GM21526 (cell line): ENCODE results near the gene BCL2L14.

Source experiments
- ATAC-seq: cut with Tn5 transposase; IDR thresholded peaks from one replicate; pipeline ENCODE4 v1.9.1; 2021; ENCODE audit warnings: moderate library complexity; ENCODE audit not compliant: unreplicated experiment, low FRiP score

The BCL2L14 gene, protein sequence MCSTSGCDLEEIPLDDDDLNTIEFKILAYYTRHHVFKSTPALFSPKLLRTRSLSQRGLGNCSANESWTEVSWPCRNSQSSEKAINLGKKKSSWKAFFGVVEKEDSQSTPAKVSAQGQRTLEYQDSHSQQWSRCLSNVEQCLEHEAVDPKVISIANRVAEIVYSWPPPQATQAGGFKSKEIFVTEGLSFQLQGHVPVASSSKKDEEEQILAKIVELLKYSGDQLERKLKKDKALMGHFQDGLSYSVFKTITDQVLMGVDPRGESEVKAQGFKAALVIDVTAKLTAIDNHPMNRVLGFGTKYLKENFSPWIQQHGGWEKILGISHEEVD

DNA sequence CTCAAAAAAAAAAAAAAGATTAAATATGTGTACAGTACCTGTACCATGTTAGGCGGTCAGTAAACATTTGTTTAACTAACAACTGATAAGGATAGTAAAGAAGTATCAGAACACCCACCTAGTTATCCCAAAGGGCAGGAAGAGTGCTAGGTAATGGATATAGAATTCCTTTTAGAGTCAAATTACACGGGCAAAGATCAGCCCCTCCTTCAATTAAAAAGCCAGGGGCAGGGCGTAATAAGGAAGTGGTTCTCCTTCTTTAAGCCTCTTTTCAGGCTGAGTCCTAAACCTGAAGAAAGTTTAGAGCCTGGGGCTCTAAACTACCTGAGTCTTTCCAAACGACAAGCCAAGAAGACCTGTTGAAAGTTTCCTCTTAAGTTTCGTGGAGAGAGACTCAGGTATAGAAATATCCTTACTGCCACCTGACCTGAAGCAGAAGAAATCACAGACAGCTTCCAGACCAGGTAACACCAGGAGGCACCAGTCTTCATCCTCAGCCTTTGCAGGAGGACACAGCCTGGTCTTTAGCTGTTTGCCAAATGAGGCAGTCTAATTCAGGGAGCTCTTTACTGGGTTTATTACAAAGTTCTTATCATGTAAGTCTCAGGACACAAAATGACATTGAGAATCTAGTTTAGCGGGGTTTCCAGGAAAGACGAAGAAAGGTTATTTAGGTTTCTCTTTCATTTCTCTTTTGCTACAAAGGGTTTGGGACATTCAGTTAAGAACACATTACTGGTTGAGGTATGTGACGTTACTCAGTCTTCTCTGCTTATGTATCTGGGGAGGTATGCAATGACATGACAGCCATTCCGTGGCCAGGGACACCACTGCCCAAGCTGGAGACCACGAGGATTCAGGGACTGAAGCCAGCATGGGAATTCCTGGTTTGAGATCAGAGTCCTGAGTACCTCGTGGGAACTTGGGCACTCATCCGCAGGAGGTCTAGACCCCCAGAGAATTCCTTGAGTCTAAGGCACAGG lies at the start of gene BCL2L14:
TSS of gene BCL2L14 (plus strand) at position 266 of the 983 bp plus-strand sequence. CDS start 8,367 bp downstream, outside the sequence.
- ATAC-seq = no peak

DNA sequence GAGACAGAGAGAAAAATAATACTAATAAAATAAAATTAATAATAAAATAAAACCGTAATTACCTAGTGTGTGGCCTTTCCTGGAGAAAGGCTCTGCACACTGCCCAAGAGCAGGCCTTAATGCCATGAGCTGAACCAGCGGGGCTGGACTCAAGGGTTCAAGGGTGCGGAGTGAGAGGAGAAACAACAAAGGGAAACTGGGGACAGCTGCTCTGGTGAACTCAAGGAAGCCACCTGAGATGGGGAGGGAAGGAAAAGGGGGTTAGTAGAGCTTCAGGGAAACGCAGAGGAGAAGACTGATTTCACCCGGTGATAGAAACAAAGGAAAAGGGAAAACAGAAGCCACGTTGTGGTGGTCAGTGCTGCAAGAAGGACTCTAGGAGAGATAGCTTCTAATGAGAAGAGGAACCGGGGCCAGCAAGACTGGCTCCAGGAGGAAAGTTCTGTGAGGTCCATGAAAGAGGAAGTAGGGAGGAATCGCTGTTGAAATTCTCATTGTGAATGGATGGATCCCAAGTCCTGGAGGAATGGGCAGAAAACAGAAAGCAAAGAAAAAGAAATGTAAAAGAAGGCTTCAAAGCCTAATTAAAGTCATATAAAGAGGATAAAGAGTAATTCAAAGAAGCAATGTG lies 48.3 kb upstream of the BCL2L14 start:
- ATAC-seq = no peak

DNA sequence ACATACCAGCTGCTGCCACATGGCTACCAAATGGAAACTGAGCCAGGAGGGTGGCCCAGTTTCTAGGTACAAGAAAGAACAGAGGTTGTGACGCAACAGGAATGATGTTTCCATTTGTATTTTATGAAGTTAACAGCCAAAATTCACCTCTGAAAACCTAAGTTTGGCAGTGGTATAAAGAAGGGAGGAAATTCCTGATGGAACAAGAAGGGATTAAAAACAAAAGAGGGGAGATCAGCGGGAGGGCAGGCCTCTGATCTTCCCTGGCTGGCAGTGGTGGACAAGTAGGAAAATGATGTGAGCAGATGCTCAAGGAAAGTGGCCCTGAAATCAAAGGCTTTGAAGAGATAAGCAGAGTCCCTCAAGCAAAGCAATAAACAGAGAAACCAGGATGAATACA lies 47.3 kb upstream of the BCL2L14 start:
- ATAC-seq = no peak

DNA sequence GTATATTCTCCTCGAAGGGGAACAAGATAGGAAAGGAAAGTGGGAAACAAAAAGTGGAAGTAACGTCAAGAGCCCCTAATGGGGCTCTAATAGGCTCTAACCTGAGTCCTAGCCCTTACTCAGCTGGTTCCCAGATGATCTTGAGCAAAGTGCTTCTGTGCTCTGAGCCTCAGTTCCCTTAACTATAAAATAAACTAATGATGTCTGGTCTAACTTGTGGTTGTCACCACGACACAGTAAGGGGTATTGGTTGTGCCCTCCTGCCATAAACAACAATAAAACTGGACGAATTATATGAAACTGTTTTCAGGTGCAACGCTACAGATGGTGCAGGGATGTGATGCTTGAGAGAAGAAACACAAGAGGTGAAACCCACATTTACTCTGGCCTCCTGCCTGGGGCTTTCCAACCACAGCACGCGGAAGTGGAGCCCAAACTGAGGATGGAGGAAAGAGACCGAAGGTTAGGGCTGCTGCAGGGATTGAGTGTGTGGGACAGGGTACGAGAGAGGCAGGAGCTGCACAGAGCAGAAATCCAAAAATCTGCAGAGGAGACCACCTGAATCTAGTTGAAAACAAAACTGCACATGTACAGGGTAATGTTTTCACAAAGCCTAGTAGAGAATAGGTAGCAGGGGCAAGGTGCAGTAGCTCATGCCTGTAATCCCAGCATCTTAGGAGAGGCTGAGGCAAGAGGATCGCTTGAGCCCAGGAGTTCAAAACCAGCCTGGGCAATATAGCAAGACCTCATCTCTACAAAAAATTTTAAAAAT lies 45.6 kb upstream of the BCL2L14 start:
- peak; percentile 75 for ATAC-seq

DNA sequence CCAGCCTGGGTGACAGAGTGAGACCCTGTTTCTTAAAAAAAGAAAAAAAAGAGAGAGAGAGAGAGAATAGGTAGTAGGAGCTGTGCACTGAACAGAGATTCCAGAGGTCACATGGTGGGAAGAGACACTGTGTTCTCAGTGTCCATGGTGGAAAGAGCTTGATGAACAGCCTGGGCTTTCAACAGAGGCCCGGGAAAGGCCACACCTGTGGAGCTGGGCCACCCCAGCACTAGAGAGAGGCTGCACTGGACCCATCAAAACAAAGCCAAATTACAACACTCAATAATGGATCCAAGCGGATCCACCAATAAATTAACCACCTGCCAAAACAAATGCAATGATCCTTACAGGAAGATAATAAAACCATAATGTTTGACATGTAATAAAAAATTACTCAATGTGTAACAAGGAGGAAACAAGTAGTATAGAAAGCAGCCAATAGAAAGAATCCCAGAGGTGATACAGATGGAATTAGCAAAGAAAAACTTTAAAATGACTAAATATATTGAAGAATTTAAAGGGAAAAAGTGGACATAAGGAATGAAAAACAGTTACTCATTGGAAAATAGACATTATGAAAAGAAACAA lies 44.8 kb upstream of the BCL2L14 start:
- no peak for ATAC-seq

DNA sequence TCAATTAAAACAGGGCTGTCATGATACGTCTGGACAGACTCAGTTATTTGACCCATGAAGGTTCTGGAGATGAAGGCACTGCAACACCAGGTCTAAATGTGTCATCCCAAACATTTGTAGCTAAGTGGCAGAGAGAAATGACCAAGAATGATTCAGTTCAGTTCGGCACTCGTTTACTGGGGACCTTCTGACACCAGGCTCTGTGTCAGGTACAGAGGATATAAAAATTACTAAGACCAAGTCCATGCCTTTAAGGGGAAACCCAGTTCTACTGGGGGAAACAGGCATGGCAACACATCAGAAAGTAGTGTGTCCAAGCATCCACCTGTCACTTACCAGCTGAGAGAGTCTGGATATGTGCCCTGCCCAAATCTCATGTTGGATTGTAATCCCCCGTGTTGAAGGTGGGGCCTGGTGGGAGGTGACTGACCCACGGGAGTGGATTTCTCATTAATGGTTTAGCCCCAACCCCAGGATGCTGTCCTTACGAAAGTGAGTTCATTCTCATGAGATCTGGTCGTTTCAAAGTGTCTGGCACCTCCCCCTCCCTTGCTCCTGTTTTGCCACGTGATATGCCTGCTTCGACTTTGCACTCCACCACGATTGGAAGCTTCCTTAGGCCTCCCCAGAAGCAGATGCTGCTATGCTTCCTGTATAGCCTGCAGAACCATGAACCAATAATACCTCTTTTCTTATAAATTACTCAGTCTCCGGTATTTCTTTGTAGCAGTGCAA lies 41.9 kb upstream of the BCL2L14 start:
- no peak for ATAC-seq

DNA sequence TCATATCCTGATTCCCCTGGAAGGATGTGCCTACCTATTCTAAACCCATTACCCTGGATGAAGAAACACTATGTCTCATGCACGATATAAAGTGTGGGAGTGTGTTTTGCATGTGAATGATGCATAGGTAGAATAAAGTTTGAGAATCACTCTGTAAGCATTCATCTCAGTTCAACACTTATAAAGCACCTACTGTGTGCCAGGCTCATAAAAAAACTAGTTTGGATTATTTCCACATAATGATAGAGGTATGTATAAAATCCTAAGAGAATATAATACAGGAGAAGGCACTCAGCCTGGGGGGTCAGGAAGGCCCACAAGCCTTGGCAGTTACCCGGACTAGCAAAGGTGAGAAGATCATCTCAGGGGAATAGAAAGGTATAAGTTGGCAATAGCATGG lies 41.1 kb upstream of the BCL2L14 start:
- no peak for ATAC-seq

DNA sequence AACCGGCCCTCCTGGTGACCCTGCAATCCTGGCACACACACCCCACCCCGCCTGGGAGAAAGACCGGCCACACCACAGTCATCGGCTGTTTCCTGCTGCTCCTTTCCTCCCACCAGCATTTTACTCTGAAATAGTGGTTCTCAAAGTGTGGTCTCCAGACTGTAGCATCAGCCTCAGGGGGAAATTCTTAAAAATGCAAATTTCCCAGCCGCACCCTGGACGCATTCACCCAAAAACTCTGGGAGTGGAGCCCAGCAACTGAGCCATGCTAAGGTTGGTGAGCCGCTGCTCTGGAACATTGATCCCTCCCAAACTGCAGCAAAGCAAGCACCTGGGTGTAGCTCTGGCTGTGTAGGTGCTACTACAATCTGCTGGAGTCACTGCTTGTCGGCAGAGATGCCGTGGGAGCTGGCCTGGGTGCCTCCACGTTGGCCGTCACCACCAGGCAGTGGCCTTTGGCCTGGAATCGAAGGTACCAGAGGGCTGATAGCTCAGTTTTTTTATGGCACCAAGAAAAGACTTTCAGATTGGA lies 38.4 kb upstream of the BCL2L14 start:
- no peak for ATAC-seq

DNA sequence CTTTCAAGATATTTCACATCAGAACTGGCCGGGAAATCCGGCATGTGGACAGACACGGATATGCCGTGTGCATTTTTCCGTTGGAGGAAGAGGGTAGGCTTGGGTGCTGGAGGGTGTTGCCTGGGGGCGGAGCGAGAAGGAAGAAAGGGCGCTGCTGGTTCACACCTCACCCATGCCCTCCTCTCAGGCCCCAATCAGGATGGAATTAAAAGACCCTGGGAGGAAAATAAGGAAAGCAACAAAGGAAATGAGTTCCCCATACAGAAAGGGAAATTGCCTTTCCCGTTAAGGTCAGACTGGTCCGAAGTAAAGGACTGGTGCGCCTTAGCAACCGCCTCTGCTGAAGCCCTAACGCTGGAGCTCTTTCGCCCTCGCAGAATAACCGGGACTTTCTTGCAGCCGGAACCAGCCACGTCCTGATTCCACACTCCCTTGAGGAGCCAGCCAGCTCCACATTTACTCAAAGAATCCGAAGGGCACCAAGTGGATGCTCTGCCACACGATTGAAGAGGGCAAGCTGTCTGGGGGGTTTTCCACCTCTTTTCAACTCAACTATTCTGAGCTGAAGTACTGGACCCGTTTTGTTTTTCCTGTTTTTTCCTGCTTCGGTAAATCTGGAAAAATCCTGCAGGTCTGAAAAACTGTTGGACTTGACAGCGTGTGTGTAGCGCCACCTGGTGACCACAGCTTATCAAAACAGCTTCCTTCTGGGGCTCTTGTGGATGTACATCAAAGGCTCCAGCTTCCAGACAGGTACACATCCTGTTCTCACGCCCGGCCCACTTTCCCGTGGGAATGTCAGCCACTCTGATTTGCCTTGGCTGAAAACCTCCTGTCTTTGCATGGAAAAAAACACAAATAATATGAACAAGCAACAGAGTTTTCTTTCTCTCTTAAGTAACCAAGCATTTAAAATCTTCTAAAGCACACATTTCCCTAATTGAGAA lies 37.6 kb upstream of the BCL2L14 start:
- ATAC-seq = no peak

DNA sequence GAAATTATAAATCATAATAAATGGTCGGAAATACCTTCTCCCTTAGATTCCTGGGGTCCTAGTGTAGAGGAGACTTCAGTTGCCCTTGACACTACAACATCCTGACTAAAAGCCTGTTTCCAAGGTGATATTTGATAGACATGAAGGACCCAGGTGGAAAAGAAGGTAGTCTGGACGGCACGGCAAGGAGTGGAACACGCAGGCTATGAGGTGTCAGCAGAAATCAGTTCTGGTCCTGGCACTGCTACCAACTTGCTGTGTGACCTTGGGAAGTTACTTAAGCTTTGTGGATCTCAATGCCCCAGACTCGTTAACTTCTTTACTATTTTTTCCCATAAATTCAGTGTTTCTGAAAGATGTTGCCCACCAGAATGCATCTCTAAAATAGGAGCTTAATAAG lies 36.9 kb upstream of the BCL2L14 start:
- no peak for ATAC-seq

DNA sequence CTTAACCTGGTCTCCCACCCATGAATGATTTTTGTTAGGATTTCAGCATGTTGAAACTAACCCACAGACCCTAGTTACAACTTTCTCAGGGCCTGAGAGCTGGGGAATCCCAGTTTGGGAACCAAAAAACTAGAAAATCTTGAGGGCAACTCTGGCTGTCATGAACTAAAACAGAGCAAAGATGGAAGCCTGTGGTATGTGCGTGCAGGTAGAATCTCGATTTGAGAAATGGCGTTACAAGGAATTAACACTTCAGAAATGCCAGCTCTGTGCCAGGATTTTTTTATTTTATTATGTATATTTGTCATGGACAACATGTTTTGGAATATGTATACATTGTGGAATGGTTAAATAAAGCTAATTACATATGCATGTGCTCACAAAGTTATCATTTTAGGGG lies 36.4 kb upstream of the BCL2L14 start:
- ATAC-seq = no peak

DNA sequence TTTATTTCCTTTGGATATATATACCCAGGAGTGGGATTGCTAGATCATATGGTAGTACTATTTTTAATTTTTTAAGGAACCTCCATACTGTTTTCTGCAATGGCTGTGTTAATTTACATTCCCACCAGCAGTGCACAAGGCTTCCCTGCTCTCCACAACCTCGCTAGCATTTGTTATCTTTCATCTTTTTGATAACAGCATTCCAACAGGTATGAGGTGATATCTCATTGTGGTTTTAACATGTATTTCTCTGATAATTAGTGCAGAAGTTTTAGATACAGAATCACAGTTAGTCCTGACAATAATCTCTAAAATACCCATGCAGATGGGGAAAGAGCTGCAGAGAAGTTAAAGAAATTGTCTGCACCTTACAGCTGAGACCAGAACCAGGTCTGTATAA lies 35.5 kb upstream of the BCL2L14 start:
- ATAC-seq = no peak

DNA sequence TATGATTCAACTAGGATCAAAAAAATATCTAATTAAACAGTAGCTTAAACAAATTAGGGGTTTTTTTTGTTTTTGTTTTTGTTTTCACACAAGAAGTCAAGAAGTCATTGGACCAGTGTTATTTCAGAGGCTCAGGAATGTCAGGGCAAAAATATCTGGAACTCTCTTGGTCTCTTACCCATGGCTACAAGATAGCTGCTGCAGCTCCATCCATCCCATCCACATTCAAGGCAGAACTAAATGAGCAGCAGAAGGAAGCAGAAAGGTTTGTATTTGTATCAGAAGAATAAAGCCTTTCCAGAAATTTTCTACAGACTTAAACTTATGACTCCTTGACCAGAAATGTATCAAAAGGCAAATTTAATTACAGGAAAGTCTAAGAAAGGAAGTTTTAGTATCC lies 33.8 kb upstream of the BCL2L14 start:
- ATAC-seq = no peak

DNA sequence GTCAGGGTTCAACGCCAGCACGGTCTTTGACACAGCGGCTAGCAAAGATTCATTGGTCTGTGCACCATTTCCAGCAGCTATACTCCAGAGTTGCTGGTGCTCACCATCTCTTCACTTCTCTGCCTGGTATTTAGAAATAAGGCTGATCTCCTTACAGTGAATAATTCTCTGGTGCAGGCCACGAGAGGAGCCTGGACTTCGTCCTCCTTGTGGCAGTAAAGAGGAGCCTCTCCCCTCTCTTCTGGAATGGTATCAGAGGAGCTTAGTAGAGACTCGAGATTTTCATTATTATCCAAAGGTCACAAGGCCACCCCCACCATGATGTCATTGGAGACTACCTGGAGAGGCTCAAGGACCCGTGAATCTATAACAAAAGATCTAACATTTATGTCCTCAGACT lies 30.8 kb upstream of the BCL2L14 start:
- ATAC-seq = no peak

DNA sequence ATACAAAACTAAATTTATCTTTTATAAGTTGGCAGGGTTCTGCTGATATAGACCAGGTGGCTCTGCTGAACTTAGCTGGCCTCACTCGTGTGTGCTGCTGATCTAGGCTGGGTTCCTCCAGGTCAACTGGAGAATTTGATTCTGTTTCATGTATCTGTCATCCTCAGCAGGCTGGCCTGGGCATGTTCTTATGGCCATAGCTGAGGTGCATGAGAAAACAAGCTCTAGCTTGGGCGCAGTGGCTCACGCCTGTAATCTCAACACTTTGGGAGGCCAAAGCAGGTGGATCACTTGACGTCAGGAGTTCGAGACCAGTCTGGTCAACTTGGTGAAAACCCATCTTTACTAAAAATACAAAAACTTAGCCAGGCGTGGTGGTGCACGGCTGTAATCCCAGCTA lies 24.3 kb upstream of the BCL2L14 start:
- no peak for ATAC-seq

DNA sequence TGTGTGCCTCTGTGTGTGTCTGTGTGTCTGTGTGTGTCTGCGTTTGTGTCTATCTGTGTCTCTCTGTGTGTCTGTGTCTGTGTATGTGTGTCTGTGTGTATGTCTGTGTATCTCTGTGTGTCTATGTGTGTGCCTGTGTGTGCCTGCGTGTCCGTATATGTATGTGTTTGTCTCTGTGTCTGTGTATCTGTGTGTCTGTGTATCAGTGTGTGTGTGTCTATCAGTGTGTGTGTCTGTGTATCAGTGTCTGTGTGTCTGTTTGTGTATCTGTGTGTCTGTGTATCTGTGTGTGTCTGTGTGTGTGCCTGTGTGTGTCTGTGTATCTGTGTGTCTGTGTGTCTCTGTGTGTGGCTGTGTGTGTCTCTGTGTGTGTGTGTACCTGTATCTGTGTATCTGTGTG lies 23.1 kb upstream of the BCL2L14 start:
- ATAC-seq = no peak

DNA sequence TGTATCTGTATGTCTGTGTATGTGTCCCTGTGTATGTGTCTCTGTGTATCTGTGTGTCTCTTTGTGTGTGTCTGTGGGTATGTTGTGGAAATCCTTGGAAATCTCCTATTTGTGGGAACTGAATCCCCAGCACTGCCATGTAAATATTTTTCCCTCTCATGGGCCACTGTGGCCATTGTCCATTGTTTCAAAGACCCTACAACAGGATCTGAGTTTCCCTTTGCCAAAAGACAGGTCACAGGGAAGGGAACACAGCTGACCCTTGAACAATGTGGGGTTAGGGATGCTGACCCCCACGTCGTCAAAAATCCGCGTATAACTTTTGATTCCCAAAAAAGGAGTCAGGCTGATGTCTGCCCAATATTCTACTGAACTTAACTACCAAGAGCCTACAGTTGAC lies 22.5 kb upstream of the BCL2L14 start:
- no peak for ATAC-seq

DNA sequence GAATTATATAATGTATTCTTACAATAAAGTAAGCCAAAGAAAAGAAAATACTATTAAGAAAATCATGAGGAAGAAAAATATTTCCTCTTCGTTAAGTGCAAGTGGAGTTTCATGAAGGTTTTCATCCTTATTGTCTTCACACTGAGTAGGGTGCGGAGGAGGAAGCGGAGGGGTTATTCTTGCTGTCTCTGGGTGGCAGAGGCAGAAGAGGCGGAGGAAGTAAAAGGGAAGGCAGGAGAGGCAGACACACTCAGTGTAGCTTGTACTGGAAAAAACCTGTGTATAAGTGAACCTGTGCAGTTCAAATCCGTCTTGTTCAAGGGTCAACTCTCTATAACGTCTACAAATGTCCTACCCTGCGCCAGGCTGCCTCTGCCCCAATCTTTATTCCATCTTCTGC lies 22.0 kb upstream of the BCL2L14 start:
- no peak for ATAC-seq
